Adrenal gland (tissue), 12 donors: ENCODE data around the gene CAMSAP2. TPM values are rescaled to one million over a fixed set of nuclear protein-coding genes. Genes with fewer than 3 reads are reported as not detected.

Source experiments
- DNase-seq, 7 donors: peaks; one replicate each; pipeline ENCODE4 v3.0.0-alpha.2; 2019 to 2020
- H3K27ac ChIP-seq, 5 donors: fragments of 200-600 bp; sonication (generic) in 4 of 5; 1 replicate in 3 of 5; 2 replicates in 2 of 5; pipeline versions ENCODE4 v1.5.1 to v1.8.0; 2016 to 2020; ENCODE audit warnings: mild to moderate bottlenecking in 1 of 5
- H3K27me3 ChIP-seq: fragments of 200-600 bp; 2 replicates; pipeline ENCODE4 v1.8.0; 2021
- H3K36me3 ChIP-seq, 2 donors: fragments of 200-600 bp; replicated peaks in 1 of 2; 1 replicate in 1 of 2; 2 replicates in 1 of 2; pipeline versions ENCODE4 v1.5.1 to v1.8.0; 2018 to 2022
- H3K4me1 ChIP-seq, 2 donors: fragments of 200-600 bp; replicated peaks in 1 of 2; 1 replicate in 1 of 2; 2 replicates in 1 of 2; pipeline versions ENCODE4 v1.5.1 to v1.8.0; 2018 to 2021
- H3K4me3 ChIP-seq, 4 donors: fragments of 200-600 bp; sonication (generic) in 3 of 4; one replicate each; pipeline ENCODE4 v1.5.1; 2016 to 2018
- H3K9me3 ChIP-seq, 3 donors: fragments of 200-600 bp; sonication (generic) in 1 of 3; replicated peaks in 1 of 3; 1 replicate in 2 of 3; 2 replicates in 1 of 3; pipeline versions ENCODE4 v1.5.1 to v1.8.0; 2016 to 2021
- POLR2A ChIP-seq, 2 donors: fragments of 450-650 bp; IDR thresholded peaks; one replicate each; pipeline ENCODE4 v1.6.1; 2017; ENCODE audit warnings: antibody characterized with exemption in 2 of 2, mild to moderate bottlenecking in 2 of 2, moderate library complexity in 1 of 2
- WGBS, 4 donors: extraction: QIAGEN DNeasy Blood & Tissue Kit in 2 of 4; methylation state at CpG; one replicate each; pipeline versions ENCODE4 v1.1.5 to v1.1.7; 2013 to 2017; 5-methylcytosine and 5-hydroxymethylcytosine counted together
- intact Hi-C, 2 donors: fragments of 100-400 bp; cut with DNase I; formaldehyde crosslinking; loops; one replicate each; pipeline versions ENCODE4 v1.14.1 to v1.15.0; 2022 to 2023
- polyA plus RNA-seq, 3 donors: library from polyadenylated mRNA; stranded (reverse); fragments of 200-250 nt in 2 of 3; fragments of 350-450 nt in 1 of 3; fragmentation: Illumina TruSeq in 1 of 3; extraction: RNeasy Lipid Tissue Mini Kit (QIAGEN cat#74804) in 1 of 3; gene quantifications; one replicate each; pipeline ENCODE4 v1.2.3, GENCODE V29; 2013 to 2014
- total RNA-seq, 9 donors: library from RNA; depleted of rRNA in 4 of 9; stranded (reverse); fragments of >200 nt in 4 of 9; fragments of 120-200 nt in 1 of 9; fragmentation: NEBNext Ultra II Directional in 1 of 9; extraction: Animal tissue kit (Norgen Biotek cat#: 25700) in 1 of 9; gene quantifications; one replicate each; pipeline versions ENCODE4 v1.1.0 to v1.2.4, GENCODE V29; 2013 to 2023
- TF ChIP-seq, protein P1 (sequence below), 6 experiments: fragments of 450-650 bp in 4 of 6; fragments of 200-600 bp in 2 of 6; sonication (generic) in 1 of 6; IDR thresholded peaks; 1 replicate in 5 of 6; 2 replicates in 1 of 6; pipeline versions ENCODE4 v1.5.1 to v1.8.0; 2016 to 2021; ENCODE audit warnings: antibody characterized with exemption in 6 of 6, mild to moderate bottlenecking in 2 of 6, moderate library complexity in 1 of 6
- donor health status: healthy with polysubstance abuse.
- donor health status: Bipolar disorder and iron deficiency.
- donor health status: DM: yes; HTN: yes; CAD: no.
- donor health status: DM: no; HTN: no; CAD: no.
- donor health status: DM: no; HTN: no; CAD: no.
- donor health status: DM: yes; HTN: yes; CAD: no.

The CAMSAP2 gene
- total and polyA plus RNA-seq, 12 donors = 22.3 to 62.6 (median 33.0) TPM

DNA sequence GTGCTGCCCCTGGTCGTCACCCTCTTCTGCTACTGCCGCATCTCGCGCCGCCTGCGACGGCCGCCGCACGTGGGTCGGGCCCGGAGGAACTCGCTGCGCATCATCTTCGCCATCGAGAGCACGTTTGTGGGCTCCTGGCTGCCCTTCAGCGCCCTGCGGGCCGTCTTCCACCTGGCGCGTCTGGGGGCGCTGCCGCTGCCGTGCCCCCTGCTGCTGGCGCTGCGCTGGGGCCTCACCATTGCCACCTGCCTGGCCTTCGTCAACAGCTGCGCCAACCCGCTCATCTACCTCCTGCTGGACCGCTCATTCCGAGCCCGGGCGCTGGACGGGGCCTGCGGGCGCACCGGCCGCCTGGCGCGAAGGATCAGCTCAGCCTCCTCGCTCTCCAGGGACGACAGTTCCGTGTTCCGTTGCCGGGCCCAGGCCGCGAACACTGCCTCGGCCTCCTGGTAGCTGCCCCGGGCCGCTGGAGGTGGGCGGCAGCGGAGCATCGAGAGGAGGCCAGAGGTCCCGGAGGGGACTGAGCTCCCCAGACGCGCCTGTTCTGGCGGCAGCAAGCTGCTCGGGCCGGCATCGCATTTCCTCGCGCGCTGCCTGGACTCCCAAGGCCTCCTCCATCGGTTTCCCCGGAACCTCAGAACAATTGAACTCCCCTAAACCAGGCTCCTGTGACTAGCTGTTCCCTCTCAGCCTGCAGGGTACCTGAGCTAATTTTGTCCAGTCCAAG is 135.1 kb downstream of the CAMSAP2 start:
- H3K4me3 ChIP-seq = peak overlapping the region in 1 of 4 donors; percentile 45
- H3K27me3 ChIP-seq = peaks cover 31% of the 10 kb centered on the region
- no peak for DNase-seq
- no peak for TF ChIP-seq POLR2A (IDR thresholded peaks at IDR 0.05)
- TF ChIP-seq, protein P1, sequence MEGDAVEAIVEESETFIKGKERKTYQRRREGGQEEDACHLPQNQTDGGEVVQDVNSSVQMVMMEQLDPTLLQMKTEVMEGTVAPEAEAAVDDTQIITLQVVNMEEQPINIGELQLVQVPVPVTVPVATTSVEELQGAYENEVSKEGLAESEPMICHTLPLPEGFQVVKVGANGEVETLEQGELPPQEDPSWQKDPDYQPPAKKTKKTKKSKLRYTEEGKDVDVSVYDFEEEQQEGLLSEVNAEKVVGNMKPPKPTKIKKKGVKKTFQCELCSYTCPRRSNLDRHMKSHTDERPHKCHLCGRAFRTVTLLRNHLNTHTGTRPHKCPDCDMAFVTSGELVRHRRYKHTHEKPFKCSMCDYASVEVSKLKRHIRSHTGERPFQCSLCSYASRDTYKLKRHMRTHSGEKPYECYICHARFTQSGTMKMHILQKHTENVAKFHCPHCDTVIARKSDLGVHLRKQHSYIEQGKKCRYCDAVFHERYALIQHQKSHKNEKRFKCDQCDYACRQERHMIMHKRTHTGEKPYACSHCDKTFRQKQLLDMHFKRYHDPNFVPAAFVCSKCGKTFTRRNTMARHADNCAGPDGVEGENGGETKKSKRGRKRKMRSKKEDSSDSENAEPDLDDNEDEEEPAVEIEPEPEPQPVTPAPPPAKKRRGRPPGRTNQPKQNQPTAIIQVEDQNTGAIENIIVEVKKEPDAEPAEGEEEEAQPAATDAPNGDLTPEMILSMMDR (IDR thresholded peaks at IDR 0.05) = no peak
- no peak overlapping the region for H3K27ac ChIP-seq
- intact Hi-C loops = no loop called here
- H3K9me3 ChIP-seq = no peaks in the 10 kb centered on the region
- 15 to 30% (median 24%) methylated on average over 18 to 66 of the region's 66 CpGs for WGBS, 4 donors
- H3K4me1 ChIP-seq = peaks cover 6 to 11% of the 10 kb centered on the region in 2 donors
- H3K36me3 ChIP-seq = no peaks in the 10 kb centered on the region

DNA sequence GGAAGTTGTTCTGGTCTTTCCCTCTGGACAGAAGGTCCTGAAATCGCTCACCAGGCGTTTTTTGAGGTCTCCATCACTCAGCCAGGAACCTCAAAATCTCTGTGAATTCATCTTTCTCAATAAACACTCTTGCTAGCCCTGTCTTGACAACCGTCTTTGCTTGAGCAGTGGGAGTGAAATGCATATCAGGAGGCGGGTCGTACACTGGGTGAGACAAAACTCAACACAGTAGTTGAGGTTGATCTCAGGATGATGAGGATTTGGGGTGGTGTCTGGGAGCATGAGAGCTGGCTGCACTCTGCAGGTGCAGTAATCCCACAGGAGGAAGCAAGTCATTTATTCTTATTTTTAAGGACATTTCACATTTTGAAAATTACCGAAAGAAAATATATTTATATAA is 136.0 kb downstream of the CAMSAP2 start:
- 80 to 91% (median 89%) methylated on average over 6 of the region's 6 CpGs for WGBS, 4 donors
- DNase-seq = no peak

DNA sequence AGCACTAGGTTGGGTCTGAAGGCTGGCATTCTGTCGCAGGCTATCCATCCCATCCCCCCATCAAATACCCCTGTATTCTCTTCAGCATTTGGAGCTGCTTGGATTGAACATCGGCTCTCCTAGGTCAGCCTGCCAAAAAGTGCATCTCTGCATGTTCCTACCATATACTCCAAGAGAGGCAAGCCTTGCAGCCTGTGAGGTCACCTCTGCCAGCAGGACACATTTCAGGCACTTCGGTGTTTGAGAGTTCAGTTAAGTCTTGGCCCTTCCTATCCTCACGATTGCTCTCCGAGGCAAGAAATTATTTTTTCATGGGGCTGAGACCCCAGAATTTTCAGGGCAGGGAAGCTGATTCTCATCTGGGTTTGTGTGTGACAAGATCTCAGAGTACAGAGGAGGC is 136.7 kb downstream of the CAMSAP2 start:
- H3K36me3 ChIP-seq = no peaks in the 10 kb centered on the region
- intact Hi-C loops = no loop called here
- DNase-seq = no peak
- H3K9me3 ChIP-seq = no peaks in the 10 kb centered on the region
- peaks cover 6 to 11% of the 10 kb centered on the region in 2 donors for H3K4me1 ChIP-seq
- 80 to 95% (median 85%) methylated on average over 4 to 5 of the region's 5 CpGs for WGBS, 4 donors
- no peak overlapping the region for H3K4me3 ChIP-seq
- peaks cover 31% of the 10 kb centered on the region for H3K27me3 ChIP-seq
- TF ChIP-seq, protein P1 (IDR thresholded peaks at IDR 0.05) = no peak
- no peak for TF ChIP-seq POLR2A (IDR thresholded peaks at IDR 0.05)
- no peak overlapping the region for H3K27ac ChIP-seq

More for the DNA sequence above, 136.0 kb downstream of the CAMSAP2 start:
- Histone ChIP-seq H3K27me3 (peaks cover 31% of the 10 kb centered on the region), H3K36me3 (no peaks in the 10 kb centered on the region), H3K4me1 (peaks cover 6 to 11% of the 10 kb centered on the region in 2 donors), H3K9me3 (no peaks in the 10 kb centered on the region), H3K27ac (no peak overlapping the region), H3K4me3 (no peak overlapping the region)
- TF ChIP-seq, protein P1 (IDR thresholded peaks at IDR 0.05) = no peak
- no peak for TF ChIP-seq POLR2A (IDR thresholded peaks at IDR 0.05)
- intact Hi-C loops = no loop called here

DNA sequence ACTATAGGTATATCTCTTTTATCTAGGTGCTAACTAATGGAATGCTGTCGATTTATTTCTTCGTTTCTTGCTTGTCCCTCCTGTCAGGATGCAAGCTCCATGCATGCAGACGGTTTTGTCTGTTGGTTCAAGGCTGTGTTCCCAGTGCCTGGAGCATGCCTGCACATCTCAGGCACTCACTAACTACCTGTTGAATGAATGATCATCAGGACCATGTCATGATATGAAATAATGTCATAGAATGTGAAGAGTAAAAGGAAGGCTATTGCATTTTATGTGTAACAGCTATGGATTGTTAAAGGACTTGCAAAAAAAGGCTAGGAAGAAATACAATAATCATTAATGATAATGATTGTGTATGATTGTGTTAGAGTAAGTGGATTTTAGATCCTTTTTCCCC is 138.3 kb downstream of the CAMSAP2 start:
- no peak for DNase-seq

More for the DNA sequence above, 138.3 kb downstream of the CAMSAP2 start:
- H3K36me3 ChIP-seq = no peaks in the 10 kb centered on the region
- H3K9me3 ChIP-seq = no peaks in the 10 kb centered on the region
- no peak overlapping the region for H3K4me3 ChIP-seq
- no peak for TF ChIP-seq POLR2A (IDR thresholded peaks at IDR 0.05)
- TF ChIP-seq, protein P1 (IDR thresholded peaks at IDR 0.05) = no peak
- intact Hi-C loops = no loop called here
- peaks cover 6 to 11% of the 10 kb centered on the region in 2 donors for H3K4me1 ChIP-seq
- 62 to 77% (median 72%) methylated on average over 3 of the region's 3 CpGs for WGBS, 4 donors
- H3K27me3 ChIP-seq = peaks cover 31% of the 10 kb centered on the region
- H3K27ac ChIP-seq = no peak overlapping the region
